Lung microvascular endothelial cell (primary cell): ENCODE measurements around the gene MAP3K6. TPM values are rescaled to one million over a fixed set of nuclear protein-coding genes. Genes with fewer than 3 reads are reported as not detected.
A peak's percentile ranks its signal among the peaks of the same experiment; 100 is the strongest.

Experiments used
- DNase-seq, 2 donors: peaks; one replicate each; pipeline versions ENCODE4 v3.0.0 to v3.0.0-alpha.2; 2010; ENCODE audit warnings: low read depth in 2 of 2
- total RNA-seq: library from RNA; depleted of rRNA; stranded (reverse); fragments of >200 nt; gene quantifications from 2 replicates; pipeline ENCODE4 v1.2.1, GENCODE V29; 2014

Gene MAP3K6
- total RNA-seq, 1 donor from 2014 or later: 2.0 TPM

DNA sequence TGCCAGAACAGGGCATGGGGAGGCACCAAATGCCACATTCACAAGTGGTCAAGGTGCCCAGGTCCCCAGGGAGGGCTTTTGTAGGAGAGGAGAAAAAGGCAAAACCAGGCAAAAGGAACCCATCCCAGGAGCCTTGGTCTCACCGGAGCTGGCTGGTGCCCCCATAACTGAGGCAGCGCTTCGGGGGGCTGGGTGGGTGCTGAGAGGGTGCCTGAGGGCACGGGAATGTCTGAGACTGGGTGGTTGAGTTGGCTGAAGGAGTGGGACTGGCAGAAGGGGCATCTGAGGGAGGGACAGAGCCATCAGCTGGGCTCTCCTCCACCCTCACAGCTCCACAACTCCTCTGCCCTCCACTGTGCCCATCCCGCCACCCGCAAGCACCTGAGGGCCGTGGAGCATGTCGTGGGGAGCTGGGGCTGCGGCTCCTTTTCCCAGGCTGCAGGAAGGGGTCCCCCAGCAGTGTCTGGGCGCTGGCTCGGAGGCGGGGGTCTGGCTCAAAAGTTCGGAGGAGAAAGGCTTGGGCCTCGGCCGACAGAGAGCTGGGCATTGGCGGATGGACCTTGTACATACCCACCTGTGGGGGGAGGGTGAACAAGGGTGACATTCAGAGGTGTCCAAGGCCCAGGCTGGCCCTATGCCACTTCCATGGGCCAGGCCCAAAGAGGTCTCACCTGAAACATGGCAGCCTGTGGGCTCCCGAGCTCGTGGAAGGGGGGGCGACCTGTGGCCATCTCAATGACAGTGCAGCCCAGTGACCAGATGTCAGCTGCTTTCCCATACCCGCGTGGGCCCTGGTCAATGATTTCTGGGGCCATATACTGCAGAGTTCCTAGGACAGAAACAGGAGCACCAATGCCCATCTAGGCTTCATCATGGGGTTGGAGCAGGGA lies 8.5 kb downstream of the MAP3K6 start:
- DNase-seq: no peak

DNA sequence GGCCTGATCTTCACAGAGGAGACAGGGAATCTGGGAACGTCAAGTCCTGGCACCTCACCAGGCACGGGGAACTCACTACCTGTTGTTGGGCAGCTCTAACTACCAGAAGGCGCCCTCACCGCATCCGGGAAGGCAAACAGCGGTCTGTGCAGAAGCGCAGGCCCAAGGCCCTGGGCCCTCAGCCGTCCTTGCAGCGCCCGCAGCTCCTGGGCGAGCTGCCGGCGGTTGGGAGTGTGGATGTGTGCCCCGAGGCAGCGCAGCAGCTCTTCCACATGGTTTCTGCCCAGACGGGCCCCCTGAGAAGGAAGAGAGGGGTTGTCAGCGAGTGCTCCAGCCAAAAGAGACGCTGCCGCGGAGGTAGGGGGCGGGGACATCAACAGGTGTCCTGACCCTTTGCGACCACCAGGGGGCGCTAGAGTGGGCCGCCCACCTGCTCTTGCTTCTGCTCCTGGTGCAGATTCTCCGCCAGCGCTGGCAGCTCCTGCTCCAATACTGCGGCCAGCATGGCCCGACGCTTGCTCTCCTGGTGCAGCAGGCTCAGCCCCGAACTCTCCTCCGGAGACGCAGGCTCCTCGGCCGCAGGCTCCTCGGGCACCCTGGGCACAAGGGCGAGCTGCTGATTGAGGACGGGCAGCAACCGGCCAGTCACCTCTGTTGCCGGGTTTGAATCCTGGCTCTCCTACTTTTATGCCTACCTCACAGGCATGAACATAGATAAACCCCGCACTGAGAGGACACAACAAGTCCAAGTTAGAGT lies 9.3 kb downstream of the MAP3K6 start:
- DNase-seq: peak; percentile 57 to 78

DNA sequence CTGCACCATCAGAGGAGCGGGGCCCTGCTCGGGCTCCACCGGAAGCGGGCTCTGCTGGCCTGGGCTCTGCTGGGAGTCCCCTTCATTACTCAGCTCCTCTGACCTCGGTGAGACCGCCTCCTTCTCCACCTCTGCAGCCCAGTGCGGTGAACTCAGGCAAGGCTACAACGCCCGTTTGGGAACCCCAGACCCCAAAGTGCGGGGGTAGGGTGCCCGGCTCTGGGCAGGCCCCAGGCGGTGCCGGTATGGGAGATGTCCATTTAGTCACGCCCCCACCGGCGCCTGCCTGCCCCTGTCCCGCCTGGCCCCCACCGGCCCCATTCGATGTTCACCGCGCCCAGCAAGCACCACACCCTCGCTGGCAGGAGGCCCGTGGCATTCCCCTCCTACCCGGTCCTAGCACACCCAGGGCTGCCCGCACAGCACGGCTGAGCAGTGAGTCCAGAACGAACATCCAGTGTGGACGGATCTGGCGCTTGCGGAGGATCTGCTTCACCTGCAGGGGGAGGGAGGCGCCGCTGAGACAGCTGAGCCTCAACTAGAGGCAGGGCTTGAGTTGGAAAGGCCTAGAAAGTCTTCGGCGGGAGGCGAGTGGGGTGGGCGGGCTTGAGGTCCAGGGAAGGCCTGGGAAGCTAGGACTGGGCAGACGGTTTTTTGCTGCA lies 10.0 kb downstream of the MAP3K6 start:
- peak in 1 of 2 donors; percentile 21 for DNase-seq

DNA sequence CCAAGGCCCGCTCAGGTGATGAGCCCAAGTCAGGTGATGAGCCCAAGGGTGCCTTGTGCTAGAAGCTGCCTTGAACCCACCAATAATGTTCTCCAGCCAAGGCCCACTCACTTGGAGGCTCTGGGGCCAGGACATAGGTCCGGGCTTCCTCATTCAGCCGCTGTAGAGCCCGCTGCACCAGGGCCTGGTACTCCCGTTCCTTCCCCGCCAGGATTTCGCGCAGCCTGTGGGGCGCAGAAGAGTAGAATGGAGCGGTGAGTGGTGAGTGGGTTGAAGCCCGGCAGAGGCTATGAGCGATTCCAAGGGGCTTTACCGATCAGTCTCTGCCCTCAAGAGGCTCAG lies 10.5 kb downstream of the MAP3K6 start:
- DNase-seq: no peak

DNA sequence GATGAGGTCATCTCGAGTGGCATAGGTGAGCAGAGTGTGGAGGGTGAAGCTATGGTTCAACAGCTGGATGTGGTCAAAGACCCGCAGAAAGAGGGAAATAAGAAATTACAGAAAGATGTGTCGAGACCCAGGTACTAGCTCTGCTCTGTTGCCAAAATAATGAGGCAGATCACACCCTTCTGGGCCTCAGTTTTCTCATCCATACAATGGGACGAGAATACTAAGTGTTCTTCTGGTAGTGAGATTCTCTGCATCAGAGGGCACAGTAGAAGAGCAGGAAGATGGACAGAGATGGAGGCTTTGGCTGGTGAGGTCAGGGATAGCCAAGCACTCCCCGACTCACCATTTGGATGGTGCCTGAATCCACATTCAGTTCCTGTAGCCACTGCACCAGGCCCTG lies 11.1 kb downstream of the MAP3K6 start:
- DNase-seq: no peak

DNA sequence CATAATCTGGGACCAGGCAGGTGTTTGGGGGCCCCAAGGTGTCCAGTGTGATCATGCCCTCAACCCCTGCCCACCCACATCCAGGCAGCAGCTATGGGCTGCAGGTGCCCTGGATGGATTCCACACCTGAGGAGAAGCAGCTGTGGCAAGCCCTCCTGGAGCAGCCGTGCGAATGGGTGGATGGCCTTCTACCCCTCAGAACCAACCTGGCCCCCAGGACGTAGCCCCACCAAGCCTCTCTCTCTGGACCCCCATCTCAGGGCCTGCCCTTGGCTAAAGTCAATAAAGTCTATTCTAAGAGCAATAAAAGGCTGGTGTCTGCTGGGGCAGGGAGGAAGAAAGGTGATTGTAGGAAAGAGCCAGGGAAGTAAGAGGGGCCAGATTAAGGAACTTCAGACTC lies 13.1 kb downstream of the MAP3K6 start:
- no peak for DNase-seq

DNA sequence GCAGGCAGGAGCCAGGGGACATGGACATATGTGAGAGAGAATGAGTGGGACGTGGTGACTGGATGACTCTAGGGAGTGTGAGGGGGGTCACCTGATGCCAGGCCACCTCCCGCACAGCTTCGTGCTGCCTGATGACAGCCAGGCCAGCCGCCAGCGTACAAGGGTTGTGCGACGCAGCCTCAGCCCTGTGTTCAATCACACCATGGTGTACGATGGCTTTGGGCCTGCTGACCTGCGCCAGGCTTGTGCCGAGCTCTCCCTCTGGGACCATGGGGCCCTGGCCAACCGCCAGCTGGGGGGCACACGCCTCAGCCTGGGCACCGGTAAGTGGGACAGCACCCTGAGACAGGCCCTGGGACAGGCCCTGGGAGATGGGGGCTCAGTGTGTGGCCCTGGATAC lies 13.6 kb downstream of the MAP3K6 start:
- DNase-seq: no peak

DNA sequence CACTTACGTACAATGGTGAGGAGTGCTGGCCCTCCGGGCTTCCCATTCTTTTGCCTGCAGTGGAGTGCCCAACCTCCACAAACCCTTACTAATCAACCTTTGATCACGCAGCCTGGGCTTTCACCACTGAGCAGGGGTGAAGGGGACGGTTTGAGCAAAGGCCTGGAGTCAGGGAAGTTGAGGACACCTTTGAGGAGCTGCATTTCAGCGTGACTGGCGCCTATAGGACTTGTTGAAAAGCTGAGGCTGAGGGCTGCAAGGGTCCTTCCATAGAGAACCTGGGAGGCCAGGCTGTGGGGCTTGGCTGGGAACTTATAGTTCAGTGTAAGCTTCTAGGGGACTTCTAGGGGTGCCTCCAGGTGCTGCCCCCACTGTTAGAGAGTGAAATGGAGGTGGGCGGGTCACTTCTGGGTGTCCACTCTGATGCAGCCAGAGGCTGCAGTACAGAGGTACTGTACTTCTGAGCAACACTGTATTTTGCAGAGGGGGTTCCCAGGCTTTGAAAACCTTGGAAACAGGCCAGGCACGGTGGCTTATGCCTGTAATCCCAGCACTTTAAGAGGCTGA lies 15.1 kb downstream of the MAP3K6 start:
- DNase-seq: no peak

DNA sequence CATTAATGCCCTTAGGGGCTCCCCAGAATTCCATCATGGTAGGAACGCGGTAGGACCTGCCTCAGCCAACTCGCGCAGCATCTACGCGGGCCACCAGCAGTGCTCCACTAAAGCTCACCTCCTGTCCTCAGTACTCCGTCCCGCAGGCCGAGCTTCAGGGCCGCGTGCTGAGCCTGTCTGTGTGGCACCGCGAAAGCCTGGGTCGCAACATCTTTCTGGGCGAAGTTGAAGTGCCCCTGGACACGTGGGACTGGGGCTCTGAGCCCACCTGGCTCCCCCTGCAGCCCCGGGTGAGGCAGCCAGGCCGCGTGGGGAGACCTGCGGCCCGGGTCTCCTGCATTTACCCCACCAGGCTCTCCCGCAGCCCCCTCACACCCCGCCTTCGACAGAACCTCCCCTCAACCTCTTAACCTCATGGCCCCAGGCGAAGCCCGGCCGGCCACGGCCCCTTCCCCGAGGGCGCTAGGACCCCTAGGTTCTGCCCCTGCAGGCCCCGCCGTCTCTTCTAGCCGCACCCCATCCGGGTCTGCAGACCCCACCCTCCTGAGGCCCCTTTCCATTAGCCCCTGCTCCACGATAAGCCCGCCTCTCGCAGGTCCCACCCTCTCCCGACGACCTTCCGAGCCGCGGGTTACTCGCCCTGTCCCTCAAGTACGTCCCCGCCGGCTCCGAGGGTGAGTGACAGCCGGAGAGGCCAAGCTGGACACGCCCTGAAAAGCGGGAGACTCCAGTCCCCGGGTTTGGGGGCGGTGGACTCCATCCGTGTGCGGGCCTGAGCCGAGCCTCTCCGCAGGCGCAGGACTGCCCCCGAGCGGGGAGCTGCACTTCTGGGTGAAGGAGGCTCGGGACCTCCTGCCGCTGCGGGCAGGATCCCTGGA lies 15.9 kb downstream of the MAP3K6 start:
- DNase-seq: peak in 1 of 2 donors; percentile 12

DNA sequence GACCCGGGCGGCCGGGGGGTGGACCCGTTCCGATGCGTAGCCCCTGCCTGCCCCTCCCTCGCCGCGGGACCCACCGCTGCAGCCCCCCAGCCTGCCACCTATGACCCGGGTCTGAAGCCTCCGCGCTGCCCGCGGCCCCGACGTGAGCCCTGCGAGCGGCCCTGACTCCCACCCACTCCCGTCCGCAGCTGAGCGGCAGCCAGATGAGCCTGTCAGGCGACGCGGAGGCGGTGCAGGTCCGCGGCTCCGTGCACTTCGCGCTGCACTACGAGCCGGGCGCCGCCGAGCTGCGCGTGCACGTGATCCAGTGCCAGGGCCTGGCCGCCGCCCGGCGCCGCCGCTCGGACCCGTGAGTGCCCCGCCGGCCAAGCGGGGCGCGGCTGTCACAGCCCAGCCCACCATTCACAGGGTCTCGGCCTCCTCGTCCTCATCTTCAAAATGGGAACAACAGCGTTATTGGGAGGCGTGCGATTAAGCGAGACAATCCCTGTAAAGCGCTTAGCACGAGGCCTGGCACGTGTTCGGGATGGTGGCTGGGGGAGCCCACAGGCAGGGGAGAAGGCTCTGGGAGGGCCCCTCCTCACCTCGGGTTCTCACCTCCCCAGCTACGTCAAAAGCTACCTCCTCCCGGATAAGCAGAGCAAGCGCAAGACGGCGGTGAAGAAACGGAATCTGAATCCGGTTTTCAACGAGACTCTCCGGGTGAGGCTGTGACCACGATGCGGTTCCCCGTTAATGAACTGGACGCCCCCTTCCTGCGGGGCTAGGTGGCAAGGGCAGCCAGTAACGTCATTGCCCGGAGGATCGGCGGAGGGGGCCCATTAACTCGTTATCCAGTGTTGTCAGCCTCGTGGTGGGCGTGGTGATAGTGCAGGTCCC lies 16.7 kb downstream of the MAP3K6 start:
- DNase-seq: peak; percentile 73 to 79

DNA sequence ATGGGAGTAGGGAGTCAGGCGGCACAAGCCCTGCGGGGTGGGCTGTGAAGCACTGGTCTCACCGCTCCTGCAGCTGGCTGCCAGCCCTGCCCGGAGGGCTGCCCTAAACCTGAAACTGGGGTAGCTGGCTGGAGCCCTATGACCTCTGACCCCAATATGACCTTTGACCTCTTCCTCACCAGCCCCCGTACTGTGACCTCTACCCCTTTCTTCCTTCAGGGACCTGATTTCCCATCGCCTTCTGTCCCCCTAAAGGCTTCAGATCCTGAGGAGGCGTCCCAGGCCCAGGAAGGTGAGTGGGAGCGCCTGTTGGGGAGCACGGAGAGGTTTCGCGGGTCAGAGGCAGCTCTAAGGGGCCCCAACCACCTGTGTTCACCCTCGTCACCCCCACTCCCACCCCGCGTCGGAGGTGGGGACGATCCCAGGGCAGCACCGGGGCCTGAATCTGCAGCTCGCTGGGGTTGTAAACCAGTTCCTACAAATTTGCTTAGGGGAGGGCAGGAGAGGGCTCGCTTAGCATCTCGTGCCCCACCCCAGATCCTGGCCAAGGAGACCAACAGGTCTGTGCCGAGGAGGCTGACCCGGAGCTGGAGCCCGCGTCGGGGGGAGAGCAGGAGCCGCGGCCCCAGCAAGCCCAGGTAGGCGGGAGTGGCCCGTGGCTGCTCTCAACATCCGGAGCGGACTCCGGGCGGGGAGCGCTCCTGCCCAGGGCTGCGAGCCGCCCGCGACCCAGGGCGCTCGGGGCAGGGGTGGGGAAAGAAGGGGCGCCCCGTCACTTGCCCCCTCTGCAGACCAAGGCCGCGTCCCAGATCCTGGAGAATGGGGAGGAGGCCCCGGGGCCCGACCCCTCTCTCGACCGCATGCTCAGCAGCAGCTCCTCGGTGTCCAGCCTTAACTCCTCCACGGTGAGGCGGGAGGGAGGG lies 17.6 kb downstream of the MAP3K6 start:
- peak in 1 of 2 donors; percentile 14 for DNase-seq

DNA sequence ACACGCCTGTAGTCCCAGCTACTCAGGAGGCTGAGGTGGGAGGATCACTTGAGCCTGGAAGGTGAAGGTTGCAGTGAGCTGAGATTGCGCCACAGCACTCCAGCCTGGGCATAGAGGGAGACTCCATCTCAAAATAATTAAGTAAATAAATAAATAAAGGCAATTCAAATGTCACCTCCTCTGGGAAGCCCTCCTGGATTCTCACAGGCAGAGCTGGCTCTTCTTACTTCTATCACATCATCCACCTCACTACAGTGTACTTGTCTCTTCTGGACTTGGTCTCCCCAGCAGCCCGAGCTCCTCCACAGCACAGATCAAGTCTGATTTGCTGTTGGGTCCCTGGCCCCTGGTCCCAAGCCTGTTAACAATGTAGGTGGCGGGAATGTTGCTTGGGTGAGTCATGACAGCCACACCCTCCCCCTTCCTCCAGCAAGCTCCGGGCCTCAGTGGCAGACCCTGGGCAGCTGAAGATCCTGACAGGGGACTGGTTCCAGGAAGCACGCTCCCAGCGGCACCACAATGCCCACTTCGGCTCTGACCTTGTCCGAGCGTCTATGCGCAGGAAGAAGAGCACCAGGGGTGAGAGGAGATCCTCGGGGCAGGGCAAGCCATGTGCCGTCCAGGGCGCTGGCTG lies 19.7 kb downstream of the MAP3K6 start:
- DNase-seq: peak in 1 of 2 donors; percentile 15

DNA sequence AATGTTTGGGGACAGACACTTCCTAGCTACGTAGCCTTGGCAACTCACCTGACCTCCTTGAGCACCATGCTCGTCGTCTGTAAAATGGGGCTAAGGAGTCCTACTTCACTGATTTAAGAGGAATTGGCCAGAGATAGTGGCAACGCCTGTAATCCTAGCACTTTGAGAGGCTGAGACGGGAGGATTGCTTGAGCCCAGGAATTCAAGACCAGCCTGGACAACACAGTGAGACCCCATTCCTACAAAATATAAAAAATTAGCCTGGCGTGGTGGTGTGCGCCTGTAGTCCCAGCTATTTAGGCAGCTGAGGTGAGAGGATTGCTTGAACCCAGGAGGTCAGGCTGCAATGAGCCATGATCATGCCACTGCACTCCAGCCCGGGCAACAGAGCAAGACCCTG lies 20.4 kb downstream of the MAP3K6 start:
- no peak for DNase-seq

DNA sequence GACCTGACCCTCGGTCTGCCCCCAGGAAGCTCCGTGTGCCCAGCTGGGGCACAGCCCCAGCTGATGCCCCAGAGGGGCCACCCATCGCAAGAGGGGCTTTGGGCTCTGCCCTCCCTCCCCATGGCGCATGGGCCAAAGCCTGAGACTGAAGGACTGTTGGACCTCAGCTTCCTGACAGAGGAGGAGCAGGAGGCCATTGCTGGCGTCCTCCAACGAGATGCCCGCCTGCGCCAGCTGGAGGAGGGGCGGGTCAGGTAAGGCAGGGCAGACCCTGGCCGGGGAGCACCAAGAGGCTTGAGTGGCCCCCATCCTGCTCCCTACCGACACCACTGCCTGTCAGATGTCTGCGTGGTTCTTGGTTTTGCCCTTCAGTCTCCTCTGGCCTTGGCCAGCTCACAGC lies 21.5 kb downstream of the MAP3K6 start:
- DNase-seq: no peak

DNA sequence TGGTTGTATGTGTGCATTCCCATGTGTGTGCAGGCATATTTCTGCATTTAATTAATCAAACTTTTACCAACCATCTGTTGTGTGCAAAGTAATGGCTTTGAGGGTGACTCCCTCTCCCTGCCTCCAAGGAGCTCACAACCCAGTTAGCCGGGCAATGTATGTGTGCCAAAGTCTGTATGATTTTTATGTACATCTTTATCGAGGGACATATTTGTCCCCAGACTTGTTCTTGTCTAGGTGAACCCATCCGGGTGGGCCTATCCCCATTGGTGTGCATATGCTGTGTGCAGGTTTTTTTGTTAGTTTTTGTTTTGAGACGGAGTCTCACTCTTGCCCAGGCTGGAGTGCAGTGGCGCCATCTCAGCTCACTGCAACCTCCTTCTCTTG lies 23.1 kb downstream of the MAP3K6 start:
- DNase-seq: no peak

DNA sequence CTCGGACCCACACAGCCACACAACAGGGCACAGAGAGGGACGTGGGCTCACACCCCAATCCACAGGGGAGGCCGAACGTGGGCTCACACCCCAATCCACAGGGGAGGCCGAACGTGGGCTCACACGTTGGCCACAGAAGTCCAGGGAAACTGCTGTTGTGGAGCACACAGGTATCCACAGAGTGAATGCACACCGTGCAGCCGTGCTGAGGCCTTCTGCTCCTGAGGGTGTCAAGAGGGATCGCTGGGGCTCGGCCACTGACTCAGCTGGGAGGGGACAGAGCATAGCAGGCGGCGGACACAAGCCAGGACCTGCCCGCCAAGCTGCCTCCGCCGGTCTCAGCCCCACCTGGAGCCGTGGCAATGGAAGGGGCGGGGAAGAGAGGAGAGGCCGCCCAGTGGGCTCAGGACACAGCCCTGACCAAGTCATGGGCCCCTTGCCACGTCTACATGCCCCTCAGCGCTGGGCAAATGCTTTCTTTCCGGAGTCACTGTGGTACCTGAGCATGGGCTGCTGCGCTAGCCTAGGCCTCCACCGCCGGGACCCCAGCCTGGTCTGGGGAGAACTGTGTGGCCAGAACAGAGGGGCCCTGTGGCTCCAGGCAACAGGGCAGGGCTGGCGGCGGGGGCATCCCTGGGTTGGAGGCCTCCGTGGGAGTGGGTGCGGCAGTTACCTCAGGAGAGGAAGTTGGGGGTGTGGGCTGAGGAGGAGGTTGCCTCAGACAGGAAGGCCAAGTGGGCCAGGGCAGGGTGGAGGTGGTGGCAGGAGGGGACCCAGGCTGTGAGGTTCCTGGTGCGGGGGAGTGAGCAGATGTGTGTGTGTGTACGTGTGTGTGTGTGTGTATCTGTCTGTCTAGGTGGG lies 23.8 kb downstream of the MAP3K6 start:
- DNase-seq: no peak

DNA sequence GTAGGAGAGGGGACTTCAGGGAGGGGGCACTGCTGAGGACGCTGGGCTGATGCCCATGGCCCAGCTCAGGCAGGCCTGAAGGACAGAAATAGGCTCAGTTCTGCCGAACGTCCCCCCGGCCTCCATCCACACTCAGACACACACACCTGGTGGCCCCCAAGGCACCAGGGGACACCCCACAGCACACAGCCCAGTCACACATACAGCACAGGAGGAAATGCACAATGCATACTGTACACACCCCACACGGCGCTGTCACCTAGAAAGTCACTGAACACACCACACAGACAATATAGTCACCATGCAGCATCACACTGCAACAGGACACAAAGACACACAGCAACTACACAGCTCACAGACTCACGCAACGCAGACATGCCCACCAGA lies 24.4 kb downstream of the MAP3K6 start:
- DNase-seq: no peak
